H9 (cell line): ENCODE measurements around the gene PTPRH. TPM values are rescaled to one million over a fixed set of nuclear protein-coding genes. Genes with fewer than 3 reads are reported as not detected.

ENCODE experiments used
- DNase-seq: peaks from one replicate; pipeline ENCODE4 v3.0.0-alpha.2; 2017
- H2AFZ ChIP-seq: one replicate; pipeline ENCODE4 v1.6.1; 2013; ENCODE audit warnings: mild to moderate bottlenecking, low read length, control low read depth, moderate library complexity
- H2AK5ac ChIP-seq: 2 replicates; pipeline ENCODE4 v1.6.1; 2013; ENCODE audit warnings: low read length, control low read depth, mixed read lengths; ENCODE audit not compliant: insufficient read length
- H2BK120ac ChIP-seq: one replicate; pipeline ENCODE4 v1.6.1; 2013; ENCODE audit warnings: low read depth, mild to moderate bottlenecking, low read length, control low read depth, inconsistent platforms; ENCODE audit not compliant: poor library complexity, severe bottlenecking
- H2BK12ac ChIP-seq: 2 replicates; pipeline ENCODE4 v1.6.1; 2013; ENCODE audit warnings: low read length, control low read depth, mixed read lengths, low read depth; ENCODE audit not compliant: insufficient read length
- H2BK15ac ChIP-seq: 2 replicates; pipeline ENCODE4 v1.6.1; 2013; ENCODE audit warnings: low read depth, low read length, control low read depth
- H2BK20ac ChIP-seq: one replicate; pipeline ENCODE4 v1.6.1; 2013; ENCODE audit warnings: low read depth, mild to moderate bottlenecking, low read length, control low read depth, inconsistent platforms; ENCODE audit not compliant: poor library complexity, severe bottlenecking
- H2BK5ac ChIP-seq: 2 replicates; pipeline ENCODE4 v1.6.1; 2013; ENCODE audit warnings: low read length, control low read depth, mixed read lengths; ENCODE audit not compliant: insufficient read length
- H3K14ac ChIP-seq: 2 replicates; pipeline ENCODE4 v1.6.1; 2013; ENCODE audit warnings: low read length, control low read depth; ENCODE audit not compliant: insufficient read depth
- H3K18ac ChIP-seq: 2 replicates; pipeline ENCODE4 v1.6.1; 2013; ENCODE audit warnings: low read depth, mild to moderate bottlenecking, mixed read lengths, low read length, control low read depth; ENCODE audit not compliant: insufficient read length
- H3K23ac ChIP-seq: 2 replicates; pipeline ENCODE4 v1.6.1; 2013; ENCODE audit warnings: low read length, control low read depth, mixed read lengths, low read depth; ENCODE audit not compliant: insufficient read length
- H3K23me2 ChIP-seq: 2 replicates; pipeline ENCODE4 v1.6.1; 2013; ENCODE audit warnings: low read depth, mild to moderate bottlenecking, mixed read lengths, low read length, control low read depth; ENCODE audit not compliant: insufficient read length, poor library complexity, severe bottlenecking
- H3K27ac ChIP-seq: 2 replicates; pipeline ENCODE4 v1.5.1; 2013; ENCODE audit warnings: low read length, control low read depth, mixed read lengths, low read depth; ENCODE audit not compliant: insufficient read length
- H3K27me3 ChIP-seq: 2 replicates; pipeline ENCODE4 v1.6.1; 2013; ENCODE audit warnings: low read length, control low read depth, inconsistent platforms; ENCODE audit not compliant: insufficient read depth
- H3K4ac ChIP-seq: 2 replicates; pipeline ENCODE4 v1.6.1; 2013; ENCODE audit warnings: low read depth, mild to moderate bottlenecking, control low read depth, inconsistent platforms, low read length, moderate library complexity
- H3K4me1 ChIP-seq: 2 replicates; pipeline ENCODE4 v1.6.1; 2013; ENCODE audit warnings: low read length, control low read depth, inconsistent platforms; ENCODE audit not compliant: insufficient read depth
- H3K4me2 ChIP-seq: 2 replicates; pipeline ENCODE4 v1.6.1; 2013; ENCODE audit warnings: low read length, control low read depth, mixed read lengths; ENCODE audit not compliant: insufficient read length, insufficient read depth
- H3K56ac ChIP-seq: 2 replicates; pipeline ENCODE4 v1.6.1; 2013; ENCODE audit warnings: low read depth, mild to moderate bottlenecking, mixed read lengths, low read length, control low read depth; ENCODE audit not compliant: insufficient read length
- H3K79me1 ChIP-seq: 2 replicates; pipeline ENCODE4 v1.6.1; 2013; ENCODE audit warnings: low read depth, mild to moderate bottlenecking, moderate library complexity, low read length, control low read depth, inconsistent platforms; ENCODE audit not compliant: insufficient read depth, poor library complexity, severe bottlenecking
- H3K79me2 ChIP-seq: 2 replicates; pipeline ENCODE4 v1.6.1; 2013; ENCODE audit warnings: low read length, control low read depth, inconsistent platforms; ENCODE audit not compliant: insufficient read depth
- H3K9ac ChIP-seq: 2 replicates; pipeline ENCODE4 v1.6.1; 2013; ENCODE audit warnings: low read length, control low read depth, mixed read lengths; ENCODE audit not compliant: insufficient read length; ENCODE audit errors: extremely low read depth
- H3K9me3 ChIP-seq: one replicate; pipeline ENCODE4 v1.6.1; 2013; ENCODE audit warnings: low read depth, low read length, inconsistent platforms; ENCODE audit not compliant: control insufficient read depth
- H3T11ph ChIP-seq: one replicate; pipeline ENCODE4 v1.6.1; 2013; ENCODE audit warnings: mild to moderate bottlenecking, low read length, control low read depth, inconsistent platforms
- H4K20me1 ChIP-seq: one replicate; pipeline ENCODE4 v1.6.1; 2013; ENCODE audit not compliant: control insufficient read depth, insufficient read length, insufficient read depth
- H4K5ac ChIP-seq: 2 replicates; pipeline ENCODE4 v1.6.1; 2013; ENCODE audit warnings: low read depth, mild to moderate bottlenecking, mixed read lengths, low read length, control low read depth; ENCODE audit not compliant: insufficient read length
- H4K8ac ChIP-seq: replicated peaks from 2 replicates; pipeline ENCODE4 v1.6.1; 2013; ENCODE audit warnings: low read length, control low read depth, mixed read lengths, low read depth; ENCODE audit not compliant: insufficient read length
- H4K91ac ChIP-seq: 2 replicates; pipeline ENCODE4 v1.6.1; 2013; ENCODE audit warnings: low read depth, mild to moderate bottlenecking, moderate library complexity, mixed read lengths, low read length, control low read depth; ENCODE audit not compliant: insufficient read length
- H3K27ac Mint-ChIP-seq, 3 experiments: 2 replicates in 2 of 3; 3 replicates in 1 of 3; pipeline ENCODE4 v1.8.0; 2020 to 2021; ENCODE audit warnings: mixed read lengths in 3 of 3, mild to moderate bottlenecking in 1 of 3, moderate library complexity in 1 of 3
- H3K27me3 Mint-ChIP-seq: 2 replicates; pipeline ENCODE4 v1.8.0; 2021; ENCODE audit warnings: low read depth, mild to moderate bottlenecking, moderate library complexity, mixed read lengths
- H3K36me3 Mint-ChIP-seq, 3 experiments: 2 replicates in 2 of 3; 3 replicates in 1 of 3; pipeline ENCODE4 v1.8.0; 2020 to 2021; ENCODE audit warnings: low read depth in 3 of 3, mixed read lengths in 3 of 3; ENCODE audit not compliant: insufficient read depth in 1 of 3
- H3K4me1 Mint-ChIP-seq, 2 experiments: 2 replicates each; pipeline ENCODE4 v1.8.0; 2020; ENCODE audit warnings: mixed read lengths in 2 of 2
- H3K4me3 Mint-ChIP-seq, 2 experiments: 2 replicates in 1 of 2; 3 replicates in 1 of 2; pipeline ENCODE4 v1.8.0; 2020 to 2021; ENCODE audit warnings: mild to moderate bottlenecking in 2 of 2, mixed read lengths in 2 of 2, moderate library complexity in 1 of 2
- H3K9me3 Mint-ChIP-seq, 2 experiments: 2 replicates in 1 of 2; 3 replicates in 1 of 2; pipeline ENCODE4 v1.8.0; 2020; ENCODE audit warnings: mild to moderate bottlenecking in 2 of 2, mixed read lengths in 2 of 2, moderate library complexity in 1 of 2
- CTCF ChIP-seq: fragments of 200-600 bp; sonication (generic); conservative IDR thresholded peaks from 3 replicates; pipeline ENCODE4 v1.8.0; 2021; ENCODE audit warnings: antibody characterized with exemption, mild to moderate bottlenecking
- WGBS: extraction: QIAGEN DNeasy Blood & Tissue Kit; methylation state at CpG from one replicate; pipeline ENCODE4 v1.1.7; 2013; ENCODE audit warnings: missing lambda C conversion rate, low lambda C conversion rate, mixed read lengths; ENCODE audit not compliant: insufficient read length; ENCODE audit errors: extremely low coverage; 5-methylcytosine and 5-hydroxymethylcytosine counted together
- total RNA-seq: library from RNA; stranded (reverse); gene quantifications from 2 replicates; pipeline ENCODE4 v1.2.1, GENCODE V29; 2021

PTPRH gene
- total RNA-seq, 1 experiment from 2014 or later: 0.24 TPM

DNA sequence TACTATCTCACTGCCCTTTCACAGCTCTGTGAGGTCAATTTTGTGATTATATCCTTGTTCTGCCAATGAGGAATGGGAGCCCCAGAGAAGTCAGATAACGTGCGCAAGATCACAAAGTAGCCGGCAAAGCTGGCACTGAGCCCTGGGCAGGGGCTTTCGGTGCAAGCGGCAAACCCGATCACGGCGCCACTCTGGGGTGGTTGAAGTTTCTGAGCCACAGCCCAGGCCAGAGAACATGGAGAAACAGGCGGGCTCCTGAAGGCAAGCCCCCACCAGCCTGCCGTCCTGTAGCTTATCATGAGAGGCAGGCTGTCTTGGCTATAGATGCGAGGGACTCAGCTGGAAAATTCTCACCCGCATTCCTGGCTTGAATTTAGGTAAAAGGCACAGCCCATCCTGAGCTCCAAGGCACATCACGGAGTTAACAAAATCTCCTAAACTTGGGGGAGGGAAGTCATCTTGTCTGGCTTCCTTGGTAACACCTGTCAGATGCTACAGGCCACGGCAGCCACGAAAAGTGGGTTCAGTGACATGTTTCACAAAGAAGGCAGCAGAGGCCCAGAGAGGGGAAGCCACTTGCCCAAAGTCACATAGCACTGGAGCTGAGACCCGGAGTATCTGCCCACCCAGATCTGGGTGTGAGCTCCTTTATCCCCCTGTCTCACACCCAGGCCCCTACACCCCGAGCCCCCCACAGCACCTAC, 72.8 kb downstream of the PTPRH start:
- Mint-ChIP-seq H3K27me3 (no peaks in the 10 kb centered on the region), H3K27ac (no peak overlapping the region), H3K4me3 (no peak overlapping the region), H3K36me3 (peaks cover 16 to 65% (median 37%) of the 10 kb centered on the region in 3 experiments), H3K9me3 (no peaks in the 10 kb centered on the region), H3K4me1 (peaks cover 12 to 26% of the 10 kb centered on the region in 2 experiments)
- H3K79me2 ChIP-seq: no peaks in the 10 kb centered on the region
- no peak overlapping the region for H3K56ac ChIP-seq
- WGBS: no CpG with 5 or more reads among the region's 17 CpGs
- TF ChIP-seq CTCF: no peak
- no peak overlapping the region for H4K8ac ChIP-seq
- no peak for DNase-seq
- no peak overlapping the region for H2AK5ac ChIP-seq
- H3K27me3 ChIP-seq: no peaks in the 10 kb centered on the region
- H3T11ph ChIP-seq: no peak overlapping the region
- H2BK12ac ChIP-seq: no peak overlapping the region
- no peak overlapping the region for H2BK15ac ChIP-seq
- no peaks in the 10 kb centered on the region; the same call in 1 of the 2 replicates for H3K4me1 ChIP-seq
- no peak overlapping the region for H2BK5ac ChIP-seq
- no peaks in the 10 kb centered on the region for H3K79me1 ChIP-seq
- no peaks in the 10 kb centered on the region for H4K20me1 ChIP-seq
- H2BK20ac ChIP-seq: no peak overlapping the region
- H3K23me2 ChIP-seq: no peaks in the 10 kb centered on the region
- no peak overlapping the region for H3K4ac ChIP-seq
- H2AFZ ChIP-seq: no peak overlapping the region
- no peak overlapping the region for H3K14ac ChIP-seq
- H4K91ac ChIP-seq: no peak overlapping the region
- no peaks in the 10 kb centered on the region for H3K9me3 ChIP-seq
- no peak overlapping the region for H3K9ac ChIP-seq
- no peak overlapping the region for H3K27ac ChIP-seq
- no peak overlapping the region for H4K5ac ChIP-seq
- no peak overlapping the region for H3K23ac ChIP-seq
- no peak overlapping the region for H3K18ac ChIP-seq
- H3K4me2 ChIP-seq: no peak overlapping the region
- no peak overlapping the region for H2BK120ac ChIP-seq
